HEK293 (cell line): ENCODE measurements around the gene APOBR.

Source experiments
- CTCF ChIA-PET: fragments of 350-600 bp; formaldehyde crosslinking; extraction: SDS; loops from one replicate; lab custom pipeline; 2021; ENCODE audit warnings: antibody characterized with exemption; lab: Yijun Ruan, JAX
- POLR2A ChIA-PET: fragments of 300-600 bp; formaldehyde crosslinking; extraction: SDS; loops from one replicate; lab custom pipeline; 2020; ENCODE audit warnings: antibody characterized with exemption, inconsistent platforms; lab: Yijun Ruan, JAX
- H3K27ac ChIP-seq: fragments of 200-500 bp; sonication (Bioruptor generic); 2 replicates; pipeline ENCODE4 v1.5.1; 2014; ENCODE audit warnings: low read depth, low read length, control low read depth, inconsistent platforms; ENCODE audit errors: extremely low read depth
- H3K36me3 ChIP-seq, 2 experiments: fragments of 200-500 bp in 1 of 2; sonication (Bioruptor generic) in 1 of 2; 1 replicate in 1 of 2; 2 replicates in 1 of 2; pipeline ENCODE4 v1.5.1; 2014 to 2017; ENCODE audit warnings: inconsistent platforms in 2 of 2, low read length in 2 of 2; ENCODE audit not compliant: control insufficient read depth in 2 of 2, insufficient read depth in 1 of 2
- H3K4me1 ChIP-seq: fragments of 200-500 bp; sonication (Bioruptor generic); 2 replicates; pipeline ENCODE4 v1.5.1; 2014; ENCODE audit warnings: mild to moderate bottlenecking, low read length, inconsistent platforms; ENCODE audit not compliant: control insufficient read depth, insufficient read depth
- H3K4me3 ChIP-seq: 2 replicates; pipeline ENCODE4 v1.5.1; 2011; ENCODE audit warnings: low read depth, mild to moderate bottlenecking, control low read depth, low read length, moderate library complexity
- H3K9me3 ChIP-seq: fragments of 200-500 bp; sonication (Bioruptor generic); 2 replicates; pipeline ENCODE4 v1.5.1; 2014; ENCODE audit warnings: low read depth, low read length, inconsistent platforms; ENCODE audit not compliant: control insufficient read depth, insufficient read depth
- BCL11B ChIP-seq: fragments of 450-650 bp; formaldehyde crosslinking; IDR thresholded peaks from 2 replicates; pipeline ENCODE4 v1.5.1; 2016; ENCODE audit warnings: low read depth, missing biosample characterization, missing genetic modification characterization
- GFI1B ChIP-seq: fragments of 450-650 bp; formaldehyde crosslinking; IDR thresholded peaks from 2 replicates; pipeline ENCODE4 v1.5.1; 2016; ENCODE audit warnings: missing biosample characterization, missing genetic modification characterization
- OVOL3 ChIP-seq: fragments of 450-650 bp; formaldehyde crosslinking; IDR thresholded peaks from 2 replicates; pipeline ENCODE4 v1.5.1; 2016; ENCODE audit warnings: missing biosample characterization, missing genetic modification characterization
- SCRT2 ChIP-seq: fragments of 450-650 bp; formaldehyde crosslinking; IDR thresholded peaks from 2 replicates; pipeline ENCODE4 v1.5.1; 2016; ENCODE audit warnings: missing biosample characterization, missing genetic modification characterization
- TCF7L2 ChIP-seq: IDR thresholded peaks from 2 replicates; pipeline ENCODE4 v1.6.1; 2011; ENCODE audit warnings: low read depth, mild to moderate bottlenecking, inconsistent platforms, low read length, moderate library complexity, borderline replicate concordance
- YY2 ChIP-seq: fragments of 450-650 bp; formaldehyde crosslinking; IDR thresholded peaks from 2 replicates; pipeline ENCODE4 v1.5.1; 2016; ENCODE audit warnings: missing biosample characterization, missing genetic modification characterization
- ZBTB20 ChIP-seq: fragments of 450-650 bp; formaldehyde crosslinking; IDR thresholded peaks from 2 replicates; pipeline ENCODE4 v1.5.1; 2016; ENCODE audit warnings: missing biosample characterization, missing genetic modification characterization
- ZNF174 ChIP-seq: fragments of 450-650 bp; formaldehyde crosslinking; IDR thresholded peaks from 2 replicates; pipeline ENCODE4 v1.5.0; 2017; ENCODE audit warnings: missing biosample characterization, mild to moderate bottlenecking, missing genetic modification characterization
- ZNF248 ChIP-seq: fragments of 450-650 bp; formaldehyde crosslinking; IDR thresholded peaks from 2 replicates; pipeline ENCODE4 v1.5.1; 2017; ENCODE audit warnings: missing biosample characterization, missing genetic modification characterization
- ZNF335 ChIP-seq: fragments of 450-650 bp; formaldehyde crosslinking; conservative IDR thresholded peaks from 2 replicates; pipeline ENCODE4 v1.5.1; 2016; ENCODE audit warnings: missing biosample characterization, missing genetic modification characterization
- ZNF354C ChIP-seq: fragments of 450-650 bp; formaldehyde crosslinking; IDR thresholded peaks from 2 replicates; pipeline ENCODE4 v1.5.1; 2016; ENCODE audit warnings: missing biosample characterization, missing genetic modification characterization, low read depth, borderline replicate concordance
- ZNF366 ChIP-seq: fragments of 450-650 bp; formaldehyde crosslinking; conservative IDR thresholded peaks from 2 replicates; pipeline ENCODE4 v1.5.1; 2016; ENCODE audit warnings: missing biosample characterization, missing genetic modification characterization
- ZNF555 ChIP-seq: fragments of 450-650 bp; formaldehyde crosslinking; conservative IDR thresholded peaks from 2 replicates; pipeline ENCODE4 v1.5.1; 2017; ENCODE audit warnings: missing biosample characterization, mild to moderate bottlenecking, missing genetic modification characterization, inconsistent platforms
- ZNF561 ChIP-seq: fragments of 450-650 bp; IDR thresholded peaks from 2 replicates; pipeline ENCODE4 v1.5.1; 2018; ENCODE audit warnings: missing biosample characterization, missing genetic modification characterization, borderline replicate concordance
- ZNF600 ChIP-seq: fragments of 450-650 bp; formaldehyde crosslinking; IDR thresholded peaks from 2 replicates; pipeline ENCODE4 v1.5.1; 2016; ENCODE audit warnings: missing biosample characterization, missing genetic modification characterization
- ZNF621 ChIP-seq: fragments of 450-650 bp; formaldehyde crosslinking; IDR thresholded peaks from 2 replicates; pipeline ENCODE4 v1.5.1; 2017; ENCODE audit warnings: missing biosample characterization, missing genetic modification characterization
- ZNF670 ChIP-seq: fragments of 450-650 bp; formaldehyde crosslinking; IDR thresholded peaks from 2 replicates; pipeline ENCODE4 v1.5.1; 2016; ENCODE audit warnings: missing biosample characterization, missing genetic modification characterization, low read depth
- ZNF707 ChIP-seq: fragments of 450-650 bp; formaldehyde crosslinking; IDR thresholded peaks from 2 replicates; pipeline ENCODE4 v1.5.1; 2016; ENCODE audit warnings: missing biosample characterization, missing genetic modification characterization
- ZNF747 ChIP-seq: fragments of 450-650 bp; formaldehyde crosslinking; IDR thresholded peaks from 2 replicates; pipeline ENCODE4 v1.5.1; 2016; ENCODE audit warnings: missing biosample characterization, missing genetic modification characterization
- ZNF776 ChIP-seq: fragments of 450-650 bp; formaldehyde crosslinking; IDR thresholded peaks from 2 replicates; pipeline ENCODE4 v1.5.0; 2017; ENCODE audit warnings: missing biosample characterization, missing genetic modification characterization, borderline replicate concordance
- TF ChIP-seq, protein P1 (sequence below): fragments of 450-650 bp; formaldehyde crosslinking; IDR thresholded peaks from 2 replicates; pipeline ENCODE4 v1.5.1; 2016; ENCODE audit warnings: missing biosample characterization, missing genetic modification characterization
- TF ChIP-seq, protein P2 (sequence below): fragments of 450-650 bp; formaldehyde crosslinking; IDR thresholded peaks from 2 replicates; pipeline ENCODE4 v1.5.1; 2017; ENCODE audit warnings: missing biosample characterization, missing genetic modification characterization
- TF ChIP-seq, protein P3 (sequence below): fragments of 450-650 bp; formaldehyde crosslinking; IDR thresholded peaks from 2 replicates; pipeline ENCODE4 v1.5.1; 2016; ENCODE audit warnings: missing biosample characterization, missing genetic modification characterization, low read depth
- TF ChIP-seq, protein P4 (sequence below): fragments of 450-650 bp; formaldehyde crosslinking; IDR thresholded peaks from 2 replicates; pipeline ENCODE4 v1.5.1; 2017; ENCODE audit warnings: missing biosample characterization, missing genetic modification characterization
- TF ChIP-seq, protein P5 (sequence below): fragments of 450-650 bp; formaldehyde crosslinking; IDR thresholded peaks from 2 replicates; pipeline ENCODE4 v1.5.1; 2016; ENCODE audit warnings: missing biosample characterization, missing genetic modification characterization
- TF ChIP-seq, protein P6 (sequence below): sonication (generic); formaldehyde crosslinking; IDR thresholded peaks from 2 replicates; pipeline ENCODE4 v1.8.1; 2022; ENCODE audit warnings: mild to moderate bottlenecking, moderate library complexity, missing genetic modification reagents

Gene APOBR

DNA sequence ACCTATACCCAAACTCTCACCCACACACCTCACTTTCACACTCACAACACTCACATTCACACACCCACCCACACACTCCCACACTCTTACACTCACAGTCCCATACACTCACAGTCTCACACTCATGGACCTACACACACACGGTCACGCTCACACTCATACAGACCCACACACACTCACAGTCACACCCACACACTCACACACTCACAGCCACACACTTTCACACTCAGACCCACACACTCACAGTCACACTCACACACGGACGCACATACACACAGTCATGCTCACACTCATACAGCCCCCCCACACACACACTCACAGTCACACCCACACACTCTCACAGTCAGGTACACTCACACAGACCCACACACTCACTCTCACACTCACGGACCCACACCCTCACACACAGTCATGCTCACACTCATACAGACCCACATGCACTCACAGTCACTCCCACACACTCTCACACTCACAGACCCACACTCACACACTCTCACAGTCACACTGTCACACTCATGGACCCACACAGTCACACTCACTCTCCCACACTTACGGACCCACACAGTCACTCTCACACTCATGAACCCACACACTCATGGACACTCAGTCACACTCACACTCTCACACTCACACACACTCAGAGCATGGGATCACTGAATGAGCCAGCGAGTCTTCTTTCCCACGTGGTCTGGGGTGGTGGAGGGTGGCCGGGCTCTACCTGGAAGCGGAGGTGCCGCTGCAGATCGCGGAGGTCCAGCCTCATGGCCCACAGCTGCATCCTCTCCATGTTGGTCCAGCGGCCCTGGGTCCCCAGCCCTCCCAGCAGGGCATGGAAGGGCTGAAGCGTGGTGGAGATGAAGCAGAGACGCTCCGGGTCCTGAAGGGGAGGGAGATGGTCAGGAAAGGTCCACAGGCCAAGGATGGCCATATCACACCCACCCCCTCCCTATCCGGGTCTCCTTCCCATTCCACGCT is 7.1 kb downstream of the APOBR start (continued):
- TF ChIP-seq, protein P1, sequence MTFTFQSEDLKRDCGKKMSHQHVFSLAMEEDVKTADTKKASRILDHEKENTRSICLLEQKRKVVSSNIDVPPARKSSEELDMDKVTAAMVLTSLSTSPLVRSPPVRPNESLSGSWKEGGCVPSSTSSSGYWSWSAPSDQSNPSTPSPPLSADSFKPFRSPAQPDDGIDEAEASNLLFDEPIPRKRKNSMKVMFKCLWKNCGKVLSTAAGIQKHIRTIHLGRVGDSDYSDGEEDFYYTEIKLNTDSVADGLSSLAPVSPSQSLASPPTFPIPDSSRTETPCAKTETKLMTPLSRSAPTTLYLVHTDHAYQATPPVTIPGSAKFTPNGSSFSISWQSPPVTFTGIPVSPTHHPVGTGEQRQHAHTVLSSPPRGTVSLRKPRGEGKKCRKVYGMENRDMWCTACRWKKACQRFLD (tag by site-specific recombination), result no peak
- TF ChIP-seq, protein P2, sequence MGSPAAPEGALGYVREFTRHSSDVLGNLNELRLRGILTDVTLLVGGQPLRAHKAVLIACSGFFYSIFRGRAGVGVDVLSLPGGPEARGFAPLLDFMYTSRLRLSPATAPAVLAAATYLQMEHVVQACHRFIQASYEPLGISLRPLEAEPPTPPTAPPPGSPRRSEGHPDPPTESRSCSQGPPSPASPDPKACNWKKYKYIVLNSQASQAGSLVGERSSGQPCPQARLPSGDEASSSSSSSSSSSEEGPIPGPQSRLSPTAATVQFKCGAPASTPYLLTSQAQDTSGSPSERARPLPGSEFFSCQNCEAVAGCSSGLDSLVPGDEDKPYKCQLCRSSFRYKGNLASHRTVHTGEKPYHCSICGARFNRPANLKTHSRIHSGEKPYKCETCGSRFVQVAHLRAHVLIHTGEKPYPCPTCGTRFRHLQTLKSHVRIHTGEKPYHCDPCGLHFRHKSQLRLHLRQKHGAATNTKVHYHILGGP, result no peak
- TF ChIP-seq, protein P3, sequence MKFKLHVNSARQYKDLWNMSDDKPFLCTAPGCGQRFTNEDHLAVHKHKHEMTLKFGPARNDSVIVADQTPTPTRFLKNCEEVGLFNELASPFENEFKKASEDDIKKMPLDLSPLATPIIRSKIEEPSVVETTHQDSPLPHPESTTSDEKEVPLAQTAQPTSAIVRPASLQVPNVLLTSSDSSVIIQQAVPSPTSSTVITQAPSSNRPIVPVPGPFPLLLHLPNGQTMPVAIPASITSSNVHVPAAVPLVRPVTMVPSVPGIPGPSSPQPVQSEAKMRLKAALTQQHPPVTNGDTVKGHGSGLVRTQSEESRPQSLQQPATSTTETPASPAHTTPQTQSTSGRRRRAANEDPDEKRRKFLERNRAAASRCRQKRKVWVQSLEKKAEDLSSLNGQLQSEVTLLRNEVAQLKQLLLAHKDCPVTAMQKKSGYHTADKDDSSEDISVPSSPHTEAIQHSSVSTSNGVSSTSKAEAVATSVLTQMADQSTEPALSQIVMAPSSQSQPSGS, result no peak
- TF ChIP-seq ZNF354C (no peak), ZNF670 (tag by site-specific recombination) (no peak), ZBTB20 (tag by site-specific recombination) (no peak; the same call in 1 of the 2 replicates), ZNF555 (tag by site-specific recombination) (no peak), ZNF707 (tag by site-specific recombination) (0 out of 2 replicates have a peak, but pooled peaks have one; percentile 13), BCL11B (tag by site-specific recombination) (no peak), ZNF248 (0 out of 2 replicates have a peak, but pooled peaks have one; percentile 8), ZNF335 (tag by site-specific recombination) (no peak), SCRT2 (tag by site-specific recombination) (no peak), TCF7L2 (no peak), OVOL3 (no peak)
- TF ChIP-seq, protein P4, sequence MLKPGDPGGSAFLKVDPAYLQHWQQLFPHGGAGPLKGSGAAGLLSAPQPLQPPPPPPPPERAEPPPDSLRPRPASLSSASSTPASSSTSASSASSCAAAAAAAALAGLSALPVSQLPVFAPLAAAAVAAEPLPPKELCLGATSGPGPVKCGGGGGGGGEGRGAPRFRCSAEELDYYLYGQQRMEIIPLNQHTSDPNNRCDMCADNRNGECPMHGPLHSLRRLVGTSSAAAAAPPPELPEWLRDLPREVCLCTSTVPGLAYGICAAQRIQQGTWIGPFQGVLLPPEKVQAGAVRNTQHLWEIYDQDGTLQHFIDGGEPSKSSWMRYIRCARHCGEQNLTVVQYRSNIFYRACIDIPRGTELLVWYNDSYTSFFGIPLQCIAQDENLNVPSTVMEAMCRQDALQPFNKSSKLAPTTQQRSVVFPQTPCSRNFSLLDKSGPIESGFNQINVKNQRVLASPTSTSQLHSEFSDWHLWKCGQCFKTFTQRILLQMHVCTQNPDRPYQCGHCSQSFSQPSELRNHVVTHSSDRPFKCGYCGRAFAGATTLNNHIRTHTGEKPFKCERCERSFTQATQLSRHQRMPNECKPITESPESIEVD (tag by site-specific recombination), result no peak
- TF ChIP-seq, protein P5, sequence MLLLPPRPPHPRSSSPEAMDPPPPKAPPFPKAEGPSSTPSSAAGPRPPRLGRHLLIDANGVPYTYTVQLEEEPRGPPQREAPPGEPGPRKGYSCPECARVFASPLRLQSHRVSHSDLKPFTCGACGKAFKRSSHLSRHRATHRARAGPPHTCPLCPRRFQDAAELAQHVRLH, result no peak

DNA sequence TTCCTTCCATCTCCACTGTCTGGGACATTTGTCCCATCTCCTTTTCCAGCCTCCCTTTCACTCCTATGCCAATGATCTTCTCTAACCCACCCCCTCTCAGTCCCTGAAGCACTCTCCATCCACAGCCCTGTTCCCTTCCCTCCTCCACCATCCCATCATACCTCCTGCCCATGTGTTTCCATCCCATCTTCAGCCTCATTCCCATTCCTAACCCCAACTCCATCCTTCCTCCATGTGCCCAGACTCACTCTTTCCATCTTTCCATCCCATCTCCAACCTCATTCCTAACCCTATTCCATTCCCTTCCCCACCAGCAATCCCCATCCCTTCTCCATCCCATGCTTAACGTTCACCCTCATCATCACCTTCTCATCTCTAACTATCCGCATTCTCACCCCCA is 7.8 kb downstream of the APOBR start:
- POLR2A ChIA-PET, result no interaction called here
- TF ChIP-seq GFI1B (tag by site-specific recombination) (no peak), ZNF561 (tag by site-specific recombination) (no peak), ZNF366 (tag by site-specific recombination) (peak; percentile 68), ZNF747 (tag by site-specific recombination) (0 out of 2 replicates have a peak, but pooled peaks have one; percentile 45), ZNF600 (tag by site-specific recombination) (0 out of 2 replicates have a peak, but pooled peaks have one; percentile 23), YY2 (tag by site-specific recombination) (0 out of 2 replicates have a peak, but pooled peaks have one; percentile 39), ZNF174 (no peak), ZNF621 (tag by site-specific recombination) (0 out of 2 replicates have a peak, but pooled peaks have one; percentile 23), ZNF776 (tag by site-specific recombination) (0 out of 2 replicates have a peak, but pooled peaks have one; percentile 33)
- TF ChIP-seq, protein P6, sequence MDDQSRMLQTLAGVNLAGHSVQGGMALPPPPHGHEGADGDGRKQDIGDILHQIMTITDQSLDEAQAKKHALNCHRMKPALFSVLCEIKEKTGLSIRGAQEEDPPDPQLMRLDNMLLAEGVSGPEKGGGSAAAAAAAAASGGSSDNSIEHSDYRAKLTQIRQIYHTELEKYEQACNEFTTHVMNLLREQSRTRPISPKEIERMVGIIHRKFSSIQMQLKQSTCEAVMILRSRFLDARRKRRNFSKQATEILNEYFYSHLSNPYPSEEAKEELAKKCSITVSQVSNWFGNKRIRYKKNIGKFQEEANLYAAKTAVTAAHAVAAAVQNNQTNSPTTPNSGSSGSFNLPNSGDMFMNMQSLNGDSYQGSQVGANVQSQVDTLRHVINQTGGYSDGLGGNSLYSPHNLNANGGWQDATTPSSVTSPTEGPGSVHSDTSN (CRISPR knock-in tag), result no peak
- TF ChIP-seq, protein P4 (tag by site-specific recombination), result no peak
- H3K4me1 ChIP-seq, result no peaks in the 10 kb centered on the region
- H3K9me3 ChIP-seq, result no peaks in the 10 kb centered on the region
- CTCF ChIA-PET, result interaction anchor here (0.8 kb wide), 1 partner anchor 22 kb away, joined by 3 read pairs; no protein-coding TSS in a partner anchor
- H3K27ac ChIP-seq, result no peak overlapping the region
- no peak overlapping the region for H3K4me3 ChIP-seq
- no peaks in the 10 kb centered on the region for H3K36me3 ChIP-seq
